DOHH2 (cell line): ENCODE results near the gene RAB4A.
"Not testable (repeated sequence)": the region's sequence is repeated elsewhere in the genome, so short reads cannot be mapped to it uniquely, and the experiment has no call there.

Experiments
- H3F3A ChIP-seq: fragments of 200-600 bp; sonication (generic), shearing (Covaris generic); 2 replicates; pipeline ENCODE4 v1.6.0; 2016; ENCODE audit warnings: antibody characterized with exemption, mild to moderate bottlenecking; ENCODE audit not compliant: control insufficient read depth, insufficient read depth
- H3K27ac ChIP-seq: fragments of 200-600 bp; sonication (generic); 2 replicates; pipeline ENCODE4 v1.5.1; 2014; ENCODE audit warnings: low read depth, mild to moderate bottlenecking, low read length, moderate library complexity
- H3K27me3 ChIP-seq: fragments of 200-600 bp; sonication (generic); 2 replicates; pipeline ENCODE4 v1.6.1; 2014; ENCODE audit warnings: mild to moderate bottlenecking, low read length, mixed read lengths; ENCODE audit not compliant: control insufficient read depth
- H3K36me3 ChIP-seq: fragments of 200-600 bp; sonication (generic); 2 replicates; pipeline ENCODE4 v1.6.1; 2014; ENCODE audit warnings: mild to moderate bottlenecking, low read length, moderate library complexity, mixed read lengths; ENCODE audit not compliant: control insufficient read depth
- H3K4me1 ChIP-seq: fragments of 200-600 bp; sonication (generic); 2 replicates; pipeline ENCODE4 v1.6.1; 2014; ENCODE audit warnings: mild to moderate bottlenecking, low read length, mixed read lengths; ENCODE audit not compliant: control insufficient read depth
- H3K4me2 ChIP-seq: fragments of 200-600 bp; sonication (generic); 2 replicates; pipeline ENCODE4 v1.6.0; 2014; ENCODE audit warnings: mild to moderate bottlenecking, low read length, moderate library complexity
- H3K4me3 ChIP-seq: fragments of 200-600 bp; sonication (generic); 2 replicates; pipeline ENCODE4 v1.5.1; 2014; ENCODE audit warnings: mild to moderate bottlenecking, low read length, mixed read lengths
- H3K79me2 ChIP-seq: fragments of 200-600 bp; sonication (generic); 2 replicates; pipeline ENCODE4 v1.6.1; 2014; ENCODE audit warnings: mild to moderate bottlenecking, low read length, mixed read lengths; ENCODE audit not compliant: control insufficient read depth
- H3K9me2 ChIP-seq: fragments of 200-600 bp; sonication (generic); replicated peaks from 2 replicates; pipeline ENCODE4 v1.6.1; 2014; ENCODE audit warnings: mild to moderate bottlenecking, low read length, mixed read lengths; ENCODE audit not compliant: control insufficient read depth
- H3K9me3 ChIP-seq: fragments of 200-600 bp; sonication (generic); 2 replicates; pipeline ENCODE4 v1.6.1; 2014; ENCODE audit warnings: antibody characterized with exemption, low read length, mixed read lengths; ENCODE audit not compliant: control insufficient read depth, insufficient read depth
- H4K20me1 ChIP-seq: fragments of 200-600 bp; sonication (generic); 2 replicates; pipeline ENCODE4 v1.6.0; 2014; ENCODE audit warnings: low read depth, mild to moderate bottlenecking, antibody characterized with exemption, low read length, moderate library complexity; ENCODE audit not compliant: control insufficient read depth, insufficient read depth
- CTCF ChIP-seq: fragments of 200-600 bp; sonication (generic); IDR thresholded peaks from one replicate; pipeline ENCODE4 v1.5.1; 2014; ENCODE audit warnings: antibody characterized with exemption, mild to moderate bottlenecking, low read depth, low read length; ENCODE audit not compliant: poor library complexity, severe bottlenecking
- EZH2phosphoT487 ChIP-seq: fragments of 200-600 bp; sonication (generic); IDR thresholded peaks from 2 replicates; pipeline ENCODE4 v1.6.1; 2017; ENCODE audit warnings: borderline replicate concordance, mild to moderate bottlenecking, antibody characterized with exemption, low read length, moderate library complexity, mixed read lengths

Gene RAB4A

GRCh38 chr1:229325401-229325800 lies 54.5 kb downstream of the RAB4A start:
- H3K4me1 ChIP-seq, result peaks cover 8% of the 10 kb centered on the region
- no peaks in the 10 kb centered on the region for H3K9me2 ChIP-seq
- no peaks in the 10 kb centered on the region for H3K27me3 ChIP-seq
- no peak overlapping the region for H3K4me3 ChIP-seq
- H3F3A ChIP-seq, result 0 out of 2 replicates have a peak, but pooled peaks cover 4% of the 10 kb centered on the region
- no peaks in the 10 kb centered on the region for H3K9me3 ChIP-seq
- no peaks in the 10 kb centered on the region for H4K20me1 ChIP-seq
- H3K4me2 ChIP-seq, result no peak overlapping the region
- peaks cover 63% of the 10 kb centered on the region for H3K36me3 ChIP-seq
- TF ChIP-seq EZH2phosphoT487, result no peak
- no peak for TF ChIP-seq CTCF
- no peak overlapping the region for H3K27ac ChIP-seq
- no peaks in the 10 kb centered on the region for H3K79me2 ChIP-seq

- Histone ChIP-seq H3K27me3 (no peaks in the 10 kb centered on the region), H3K79me2 (peaks cover 1% of the 10 kb centered on the region; the same call in 1 of the 2 replicates), H3K4me2 (no peak overlapping the region), H3K4me1 (peaks cover 8% of the 10 kb centered on the region), H3K9me3 (no peaks in the 10 kb centered on the region), H3F3A (0 out of 2 replicates have a peak, but pooled peaks cover 4% of the 10 kb centered on the region), H3K36me3 (peaks cover 59% of the 10 kb centered on the region), H3K27ac (no peak overlapping the region), H3K4me3 (no peak overlapping the region), H3K9me2 (no peaks in the 10 kb centered on the region), H4K20me1 (no peaks in the 10 kb centered on the region)
- no peak for TF ChIP-seq EZH2phosphoT487
- no peak for TF ChIP-seq CTCF
Observed at GRCh38 chr1:229325853-229326487, 55.1 kb downstream of the RAB4A start.

DNA sequence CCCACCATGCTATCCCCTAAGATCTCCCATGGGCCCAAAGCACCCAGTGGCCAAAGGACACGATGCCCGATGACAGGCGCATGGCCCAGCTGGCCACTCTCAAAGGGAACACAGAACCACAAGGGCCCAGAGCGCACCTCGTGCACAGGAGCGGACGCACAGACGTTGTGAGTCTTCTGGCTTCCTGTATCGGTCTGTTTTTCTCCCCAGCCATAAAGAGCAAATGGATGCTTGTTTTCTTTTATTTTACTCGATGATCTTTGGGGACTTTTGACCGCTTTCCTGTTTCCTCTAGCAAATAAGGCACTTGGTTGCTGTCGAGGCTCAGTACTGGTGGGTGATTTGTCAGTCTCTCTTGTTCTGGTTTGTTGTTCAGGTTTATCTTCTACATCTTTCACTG lies 55.7 kb downstream of the RAB4A start:
- H3K36me3 ChIP-seq, result peaks cover 57% of the 10 kb centered on the region

DNA sequence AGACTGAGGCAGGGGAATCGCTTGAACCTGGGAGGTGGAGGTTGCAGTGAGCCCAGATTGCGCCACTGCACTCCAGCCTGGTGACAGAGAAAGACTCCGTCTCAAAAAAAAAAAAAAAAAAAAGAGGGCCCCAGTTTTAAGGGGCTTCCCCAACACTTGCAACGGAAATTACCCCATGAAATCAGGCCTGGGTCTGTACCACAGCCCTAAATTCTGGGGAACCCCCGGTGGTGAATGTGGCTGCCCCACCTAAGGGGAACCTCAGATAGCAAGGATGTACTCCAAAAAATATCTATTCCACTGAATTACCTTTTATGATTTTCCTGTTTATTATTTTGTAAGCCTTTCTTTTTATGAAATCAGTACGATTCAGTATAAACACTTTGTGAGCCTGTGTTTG lies 56.9 kb downstream of the RAB4A start:
- not testable (repeated sequence) for H3K4me1 ChIP-seq, H3K27ac ChIP-seq, H3K79me2 ChIP-seq, H3F3A ChIP-seq, H4K20me1 ChIP-seq, H3K27me3 ChIP-seq, H3K4me2 ChIP-seq, H3K4me3 ChIP-seq, H3K9me2 ChIP-seq, H3K9me3 ChIP-seq
- H3K36me3 ChIP-seq, result peaks cover 52% of the 10 kb centered on the region

More for the DNA sequence above, 55.7 kb downstream of the RAB4A start:
- H4K20me1 ChIP-seq, result no peaks in the 10 kb centered on the region
- H3K79me2 ChIP-seq, result peaks cover 3% of the 10 kb centered on the region; the same call in 1 of the 2 replicates
- no peak overlapping the region for H3K4me3 ChIP-seq
- TF ChIP-seq EZH2phosphoT487 (no peak), CTCF (no peak)
- peaks cover 8% of the 10 kb centered on the region for H3K4me1 ChIP-seq
- H3K9me3 ChIP-seq, result no peaks in the 10 kb centered on the region
- H3F3A ChIP-seq, result 0 out of 2 replicates have a peak, but pooled peaks cover 4% of the 10 kb centered on the region
- no peaks in the 10 kb centered on the region for H3K9me2 ChIP-seq
- H3K27ac ChIP-seq, result no peak overlapping the region
- H3K27me3 ChIP-seq, result no peaks in the 10 kb centered on the region
- no peak overlapping the region for H3K4me2 ChIP-seq
